GM12891 (cell line): Measurements from ENCODE around the gene MIPEP.

Experiments
- POLR2A ChIP-seq: IDR thresholded peaks from 2 replicates; pipeline ENCODE4 v1.6.1; 2011; ENCODE audit warnings: low read depth, low read length, control low read depth
- POLR2AphosphoS5 ChIP-seq: IDR thresholded peaks from 2 replicates; pipeline ENCODE4 v1.6.1; 2011; ENCODE audit warnings: low read depth, low read length, control low read depth
- TAF1 ChIP-seq: IDR thresholded peaks from 2 replicates; pipeline ENCODE4 v1.6.1; 2011; ENCODE audit warnings: low read depth, low read length, control low read depth

DNA sequence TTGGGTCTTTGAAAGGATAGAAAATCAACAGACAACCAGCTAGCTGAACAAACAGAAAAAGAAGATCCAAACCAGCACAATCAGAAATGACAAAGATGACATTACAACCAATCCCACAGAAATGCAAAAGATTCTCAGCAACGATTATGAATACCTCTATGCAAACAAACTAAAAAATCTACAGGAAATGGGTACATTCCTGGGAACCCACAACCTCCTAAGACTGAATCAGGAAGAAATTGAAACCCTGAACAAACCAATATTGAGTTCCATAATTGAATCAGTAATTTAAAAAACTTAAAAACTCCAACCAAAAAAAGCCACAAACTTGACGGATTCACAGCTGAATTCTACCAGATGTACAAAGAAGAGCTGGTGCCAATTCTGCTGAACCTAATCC is 29.0 kb upstream of the MIPEP start:
- TF ChIP-seq POLR2A (no peak), POLR2AphosphoS5 (no peak), TAF1 (no peak)
